ENCODE data around the gene OR2T2. TPM values are rescaled to one million over a fixed set of nuclear protein-coding genes. Genes with fewer than 3 reads are reported as not detected.

The OR2T2 gene
- total and polyA plus RNA-seq, 2 of the 8 experiments (the other 6 are each of a cell fraction or from before 2014, with no cell fraction given) = not detected

- H3K56ac ChIP-seq (replicated peaks; ENCODE audit: insufficient read length, low read depth, low read length) = no peak overlapping the region
- CTCF ChIA-PET (ENCODE audit: partially characterized antibody) = no interaction called here
- no peak overlapping the region for H3K9ac ChIP-seq (replicated peaks in 1 of 4; ENCODE audit: extremely low read depth in 1 of 4, low read depth in 3 of 4, low read length in 3 of 4)
- no peak overlapping the region for H4K5ac ChIP-seq (ENCODE audit: insufficient read length, low read depth, low read length)
- no peak overlapping the region for H3K27ac ChIP-seq (ENCODE audit: low read depth, low read length)
- no peak overlapping the region for H3K4me3 ChIP-seq (ENCODE audit: extremely low read depth in 1 of 4, insufficient read depth in 2 of 4, low read depth in 3 of 4, low read length in 4 of 4)
- no peaks in the 10 kb centered on the region for H3K4me1 ChIP-seq (replicated peaks in 1 of 4; ENCODE audit: control insufficient read depth in 3 of 4, insufficient read depth in 4 of 4, low read length in 3 of 4)
- no peak overlapping the region for H2BK15ac ChIP-seq (ENCODE audit: low read length)
- no peak overlapping the region for H2BK120ac ChIP-seq (replicated peaks; ENCODE audit: low read depth, low read length)
- H3K18ac ChIP-seq (ENCODE audit: extremely low read depth, low read length) = no peak overlapping the region
- no peak overlapping the region for H3K23ac ChIP-seq (ENCODE audit: insufficient read length)
- no peak overlapping the region for H2AK5ac ChIP-seq (ENCODE audit: low read depth, low read length)
- no peak overlapping the region for H3K14ac ChIP-seq (ENCODE audit: insufficient read length)
- no peak for DNase-seq (ENCODE audit: low read depth in 1 of 2, low spot score in 2 of 2)
- H3K79me2 ChIP-seq (ENCODE audit: control insufficient read depth in 1 of 2, insufficient read depth in 2 of 2, low read length in 2 of 2) = no peaks in the 10 kb centered on the region
- no peak overlapping the region for H2BK12ac ChIP-seq (ENCODE audit: low read depth, low read length)
- WGBS, 2 experiments (ENCODE audit: extremely low coverage in 1 of 2, insufficient coverage in 1 of 2, insufficient read length in 1 of 2, insufficient replicate concordance in 2 of 2, low coverage in 1 of 2, low lambda C conversion rate in 2 of 2, missing lambda C conversion rate in 1 of 2) = 51% methylated on average over 3 of the region's 3 CpGs; no CpG with 5 or more reads in 1 of the 2 experiments
- no peaks in the 10 kb centered on the region for H4K20me1 ChIP-seq (replicated peaks in 1 of 2; ENCODE audit: control insufficient read depth in 1 of 2, insufficient read depth in 2 of 2, low read length in 2 of 2)
- H3K9me3 ChIP-seq (ENCODE audit: insufficient read depth in 2 of 2, low read depth in 1 of 2, low read length in 1 of 2) = peaks cover 73 to 79% of the 10 kb centered on the region in 2 experiments
- POLR2A ChIA-PET (ENCODE audit: partially characterized antibody) = no interaction called here
- no peak overlapping the region for H2BK20ac ChIP-seq (ENCODE audit: low read length)
- no peak for FAIRE-seq
- no peak overlapping the region for H4K8ac ChIP-seq (ENCODE audit: extremely low read depth, insufficient read depth, low read length)
- H3K4me2 ChIP-seq (ENCODE audit: insufficient read depth in 1 of 2, low read depth in 2 of 2, low read length in 2 of 2) = no peak overlapping the region
- no peak overlapping the region for H3K4ac ChIP-seq (replicated peaks; ENCODE audit: insufficient read length, low read depth, low read length)
- H4K91ac ChIP-seq (replicated peaks; ENCODE audit: insufficient read length, low read length) = no peak overlapping the region
- no peaks in the 10 kb centered on the region for H3K23me2 ChIP-seq (ENCODE audit: low read depth, low read length)
- no peaks in the 10 kb centered on the region for H3K79me1 ChIP-seq (ENCODE audit: low read depth, low read length)
- no peak overlapping the region for H2BK5ac ChIP-seq (ENCODE audit: low read depth, low read length)
- H3K36me3 ChIP-seq (ENCODE audit: control insufficient read depth in 2 of 4, insufficient read depth in 4 of 4, low read length in 3 of 4) = no peaks in the 10 kb centered on the region
- H2AFZ ChIP-seq (ENCODE audit: low read length) = no peak overlapping the region
- H3K27me3 ChIP-seq (replicated peaks in 1 of 4; ENCODE audit: control insufficient read depth in 3 of 4, extremely low read depth in 1 of 4, insufficient read depth in 3 of 4, low read length in 3 of 4) = no peaks in the 10 kb centered on the region
- TF ChIP-seq TAF7 (optimal IDR thresholded peaks at IDR 0.05; ENCODE audit: borderline replicate concordance, low read depth, low read length) (no peak), SAP30 (IDR thresholded peaks at IDR 0.05; ENCODE audit: insufficient read depth, insufficient replicate concordance, low read length) (no peak), RAD21 (IDR thresholded peaks at IDR 0.05 in 1 of 2, conservative IDR thresholded peaks at IDR 0.05 in 1 of 2; ENCODE audit: low read depth in 2 of 2, low read length in 2 of 2) (no peak), EZH2 (IDR thresholded peaks at IDR 0.05; ENCODE audit: low read depth, low read length, severe bottlenecking) (no peak), BRCA1 (IDR thresholded peaks at IDR 0.05; ENCODE audit: low read depth, low read length) (no peak), HDAC2 (IDR thresholded peaks at IDR 0.05; ENCODE audit: borderline replicate concordance in 1 of 2, low read depth in 2 of 2, low read length in 2 of 2) (no peak), JUN (IDR thresholded peaks at IDR 0.05; ENCODE audit: low read depth, low read length) (no peak), RBBP5 (IDR thresholded peaks at IDR 0.05; ENCODE audit: borderline replicate concordance, low read depth, low read length) (no peak), BACH1 (IDR thresholded peaks at IDR 0.05; ENCODE audit: low read length) (no peak), KDM1A (IDR thresholded peaks at IDR 0.05; ENCODE audit: borderline replicate concordance, low read length) (no peak), SP1 (IDR thresholded peaks at IDR 0.05; ENCODE audit: low read depth, low read length) (no peak), CHD1 (IDR thresholded peaks at IDR 0.05; ENCODE audit: low read depth, low read length) (no peak), POLR2AphosphoS5 (IDR thresholded peaks at IDR 0.05; ENCODE audit: low read depth, low read length) (no peak)
- TF ChIP-seq, protein P1, sequence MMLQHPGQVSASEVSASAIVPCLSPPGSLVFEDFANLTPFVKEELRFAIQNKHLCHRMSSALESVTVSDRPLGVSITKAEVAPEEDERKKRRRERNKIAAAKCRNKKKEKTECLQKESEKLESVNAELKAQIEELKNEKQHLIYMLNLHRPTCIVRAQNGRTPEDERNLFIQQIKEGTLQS (IDR thresholded peaks at IDR 0.05; ENCODE audit: insufficient read depth, low read depth, low read length) = no peak
Observed at GRCh38 chr1:248416226-248416625, 29.2 kb upstream of the OR2T2 start.

Data from H1 (cell line).